Choroid plexus epithelial cell (primary cell): ENCODE results near the gene MC2R.

Experiments
- DNase-seq: peaks from one replicate; pipeline ENCODE4 v3.0.0-alpha.2; 2010; ENCODE audit warnings: low read depth
- H3K4me3 ChIP-seq: 2 replicates; pipeline ENCODE4 v1.5.1; 2011; ENCODE audit warnings: low read depth, mild to moderate bottlenecking, control low read depth, low read length, moderate library complexity
- CTCF ChIP-seq: conservative IDR thresholded peaks from 2 replicates; pipeline ENCODE4 v1.5.1; 2011; ENCODE audit warnings: low read depth, mild to moderate bottlenecking, control low read depth, inconsistent platforms, low read length, moderate library complexity

The MC2R gene

GRCh38 chr18:13895505-13896033 is 19.8 kb downstream of the MC2R start:
- no peak overlapping the region for H3K4me3 ChIP-seq
- no peak for DNase-seq
- TF ChIP-seq CTCF, result no peak

- no peak for TF ChIP-seq CTCF
- H3K4me3 ChIP-seq, result no peak overlapping the region
- no peak for DNase-seq
Measured at GRCh38 chr18:13894531-13894930, 20.8 kb downstream of the MC2R start.

- no peak overlapping the region for H3K4me3 ChIP-seq
- no peak for DNase-seq
- TF ChIP-seq CTCF, result no peak
Measured at GRCh38 chr18:13893418-13893760, 21.9 kb downstream of the MC2R start.

- no peak for DNase-seq
- TF ChIP-seq CTCF, result no peak
- no peak overlapping the region for H3K4me3 ChIP-seq
Measured at GRCh38 chr18:13892098-13892497, 23.2 kb downstream of the MC2R start.

GRCh38 chr18:13890761-13891361 is 24.5 kb downstream of the MC2R start:
- no peak for TF ChIP-seq CTCF
- DNase-seq, result no peak
- H3K4me3 ChIP-seq, result no peak overlapping the region

- DNase-seq, result no peak
- no peak for TF ChIP-seq CTCF
- no peak overlapping the region for H3K4me3 ChIP-seq
Measured at GRCh38 chr18:13889671-13890070, 25.7 kb downstream of the MC2R start.

GRCh38 chr18:13888191-13888716 is 27.1 kb downstream of the MC2R start:
- no peak for DNase-seq
- TF ChIP-seq CTCF, result no peak
- H3K4me3 ChIP-seq, result no peak overlapping the region
